ENCODE measurements around the gene OR10A6. TPM values are rescaled to one million over a fixed set of nuclear protein-coding genes. Genes with fewer than 3 reads are reported as not detected.

The OR10A6 gene
- polyA plus RNA-seq, 1 donor from 2014 or later: not detected

DNA sequence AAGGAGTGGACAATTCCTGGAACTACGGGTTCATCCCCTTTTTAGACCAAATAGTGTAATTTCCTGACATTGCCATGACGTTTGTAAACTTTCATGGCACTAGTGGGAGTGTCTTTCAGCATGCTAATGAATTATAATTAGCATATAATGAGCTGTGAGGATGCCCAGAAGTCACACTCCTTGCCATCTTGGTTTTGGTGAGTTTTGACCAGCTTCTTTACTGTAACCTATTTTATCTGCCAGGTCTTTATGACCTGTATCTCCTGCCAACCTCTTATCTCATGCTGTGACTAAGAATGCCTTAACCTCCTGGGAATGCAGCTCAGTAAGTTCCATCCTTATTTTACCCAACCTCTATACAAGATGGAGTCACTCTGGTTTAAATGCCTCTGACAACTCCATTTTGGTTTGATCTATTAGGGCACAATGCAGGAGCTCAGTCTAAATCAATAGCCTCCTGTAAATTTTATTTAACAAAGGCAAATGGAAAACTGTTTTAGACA, 20.7 kb downstream of the OR10A6 start:
- TF ChIP-seq MXI1 (conservative IDR thresholded peaks at IDR 0.05; ENCODE audit: poor library complexity, severe bottlenecking) (no peak), EP300 (conservative IDR thresholded peaks at IDR 0.05; ENCODE audit: poor library complexity, severe bottlenecking) (no peak), EZH2 (IDR thresholded peaks at IDR 0.05; ENCODE audit: borderline replicate concordance, insufficient read depth, low read length, poor library complexity, severe bottlenecking) (no peak), SMC3 (conservative IDR thresholded peaks at IDR 0.05; ENCODE audit: poor library complexity) (no peak), POLR2AphosphoS5 (IDR thresholded peaks at IDR 0.05) (no peak), TAF1 (IDR thresholded peaks at IDR 0.05; ENCODE audit: low read depth) (no peak), RAD21 (conservative IDR thresholded peaks at IDR 0.05) (no peak)
- TF ChIP-seq, protein P1, sequence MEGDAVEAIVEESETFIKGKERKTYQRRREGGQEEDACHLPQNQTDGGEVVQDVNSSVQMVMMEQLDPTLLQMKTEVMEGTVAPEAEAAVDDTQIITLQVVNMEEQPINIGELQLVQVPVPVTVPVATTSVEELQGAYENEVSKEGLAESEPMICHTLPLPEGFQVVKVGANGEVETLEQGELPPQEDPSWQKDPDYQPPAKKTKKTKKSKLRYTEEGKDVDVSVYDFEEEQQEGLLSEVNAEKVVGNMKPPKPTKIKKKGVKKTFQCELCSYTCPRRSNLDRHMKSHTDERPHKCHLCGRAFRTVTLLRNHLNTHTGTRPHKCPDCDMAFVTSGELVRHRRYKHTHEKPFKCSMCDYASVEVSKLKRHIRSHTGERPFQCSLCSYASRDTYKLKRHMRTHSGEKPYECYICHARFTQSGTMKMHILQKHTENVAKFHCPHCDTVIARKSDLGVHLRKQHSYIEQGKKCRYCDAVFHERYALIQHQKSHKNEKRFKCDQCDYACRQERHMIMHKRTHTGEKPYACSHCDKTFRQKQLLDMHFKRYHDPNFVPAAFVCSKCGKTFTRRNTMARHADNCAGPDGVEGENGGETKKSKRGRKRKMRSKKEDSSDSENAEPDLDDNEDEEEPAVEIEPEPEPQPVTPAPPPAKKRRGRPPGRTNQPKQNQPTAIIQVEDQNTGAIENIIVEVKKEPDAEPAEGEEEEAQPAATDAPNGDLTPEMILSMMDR (IDR thresholded peaks at IDR 0.05; ENCODE audit: poor library complexity, severe bottlenecking): no peak
- TF ChIP-seq, protein P2, sequence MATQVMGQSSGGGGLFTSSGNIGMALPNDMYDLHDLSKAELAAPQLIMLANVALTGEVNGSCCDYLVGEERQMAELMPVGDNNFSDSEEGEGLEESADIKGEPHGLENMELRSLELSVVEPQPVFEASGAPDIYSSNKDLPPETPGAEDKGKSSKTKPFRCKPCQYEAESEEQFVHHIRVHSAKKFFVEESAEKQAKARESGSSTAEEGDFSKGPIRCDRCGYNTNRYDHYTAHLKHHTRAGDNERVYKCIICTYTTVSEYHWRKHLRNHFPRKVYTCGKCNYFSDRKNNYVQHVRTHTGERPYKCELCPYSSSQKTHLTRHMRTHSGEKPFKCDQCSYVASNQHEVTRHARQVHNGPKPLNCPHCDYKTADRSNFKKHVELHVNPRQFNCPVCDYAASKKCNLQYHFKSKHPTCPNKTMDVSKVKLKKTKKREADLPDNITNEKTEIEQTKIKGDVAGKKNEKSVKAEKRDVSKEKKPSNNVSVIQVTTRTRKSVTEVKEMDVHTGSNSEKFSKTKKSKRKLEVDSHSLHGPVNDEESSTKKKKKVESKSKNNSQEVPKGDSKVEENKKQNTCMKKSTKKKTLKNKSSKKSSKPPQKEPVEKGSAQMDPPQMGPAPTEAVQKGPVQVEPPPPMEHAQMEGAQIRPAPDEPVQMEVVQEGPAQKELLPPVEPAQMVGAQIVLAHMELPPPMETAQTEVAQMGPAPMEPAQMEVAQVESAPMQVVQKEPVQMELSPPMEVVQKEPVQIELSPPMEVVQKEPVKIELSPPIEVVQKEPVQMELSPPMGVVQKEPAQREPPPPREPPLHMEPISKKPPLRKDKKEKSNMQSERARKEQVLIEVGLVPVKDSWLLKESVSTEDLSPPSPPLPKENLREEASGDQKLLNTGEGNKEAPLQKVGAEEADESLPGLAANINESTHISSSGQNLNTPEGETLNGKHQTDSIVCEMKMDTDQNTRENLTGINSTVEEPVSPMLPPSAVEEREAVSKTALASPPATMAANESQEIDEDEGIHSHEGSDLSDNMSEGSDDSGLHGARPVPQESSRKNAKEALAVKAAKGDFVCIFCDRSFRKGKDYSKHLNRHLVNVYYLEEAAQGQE (IDR thresholded peaks at IDR 0.05; ENCODE audit: borderline replicate concordance): no peak
- H3K4me2 ChIP-seq (ENCODE audit: low read length): no peak overlapping the region

DNA sequence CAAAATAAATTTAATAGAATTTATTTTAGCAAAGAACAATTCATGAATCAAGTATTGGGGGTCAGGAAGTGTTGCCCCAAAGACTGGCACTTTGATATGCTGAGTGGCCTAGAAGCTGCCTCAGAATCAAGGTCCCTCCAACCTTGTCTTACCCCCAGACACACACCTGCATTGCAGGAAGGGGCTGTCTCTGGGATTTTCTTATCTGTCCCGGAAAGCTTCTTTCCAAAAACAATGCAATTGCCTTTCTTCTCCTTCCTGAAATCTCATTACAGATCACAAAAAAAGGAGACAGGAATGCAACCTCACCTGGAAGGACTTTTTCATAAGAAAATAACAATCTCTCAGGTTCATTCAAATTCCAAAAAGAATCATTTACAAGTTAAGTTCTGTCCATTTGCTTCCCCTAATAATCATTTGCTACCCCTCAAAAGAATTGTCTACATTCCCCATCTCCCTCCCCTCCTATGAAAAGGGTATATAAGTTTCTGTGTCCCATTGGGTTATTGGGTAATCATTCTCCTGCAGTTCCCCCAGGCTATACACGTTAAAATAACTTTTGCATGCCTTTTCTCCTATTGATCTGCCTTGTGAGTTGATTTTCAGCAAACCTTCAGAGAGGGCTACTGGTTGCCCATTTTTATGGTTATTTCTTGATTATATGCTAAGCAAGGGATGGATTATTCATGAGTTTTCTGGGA, 21.3 kb downstream of the OR10A6 start:
- H4K20me1 ChIP-seq (ENCODE audit: insufficient read depth): no peaks in the 10 kb centered on the region
- H3K9ac ChIP-seq (ENCODE audit: low read length): no peak overlapping the region
- H3K9me3 ChIP-seq (ENCODE audit: low read length): no peaks in the 10 kb centered on the region
- H3F3A ChIP-seq (ENCODE audit: insufficient read depth, low read length, poor library complexity, severe bottlenecking): no peaks in the 10 kb centered on the region
- no peak overlapping the region for H3K27ac ChIP-seq (ENCODE audit: low read length)
- no peak overlapping the region for H3K4me2 ChIP-seq (ENCODE audit: low read length)
- H3K9me2 ChIP-seq (ENCODE audit: insufficient read depth, low read length): no peaks in the 10 kb centered on the region
- no peak overlapping the region for H2AFZ ChIP-seq (ENCODE audit: low read depth, low read length)
- no peak overlapping the region for H3K4me3 ChIP-seq (ENCODE audit: low read length)
- H3K79me2 ChIP-seq (replicated peaks; ENCODE audit: insufficient read depth, low read length): no peaks in the 10 kb centered on the region
- H3K36me3 ChIP-seq (ENCODE audit: insufficient read depth, low read length): no peaks in the 10 kb centered on the region
- no peaks in the 10 kb centered on the region for H3K27me3 ChIP-seq (ENCODE audit: insufficient read depth, low read depth, low read length)
- TF ChIP-seq, protein P2 (IDR thresholded peaks at IDR 0.05; ENCODE audit: borderline replicate concordance): no peak
- no peak for TF ChIP-seq TAF1 (IDR thresholded peaks at IDR 0.05; ENCODE audit: low read depth)
- TF ChIP-seq, protein P1 (IDR thresholded peaks at IDR 0.05; ENCODE audit: poor library complexity, severe bottlenecking): no peak
- no peak for TF ChIP-seq MXI1 (conservative IDR thresholded peaks at IDR 0.05; ENCODE audit: poor library complexity, severe bottlenecking)
- no peak for TF ChIP-seq EZH2 (IDR thresholded peaks at IDR 0.05; ENCODE audit: borderline replicate concordance, insufficient read depth, low read length, poor library complexity, severe bottlenecking)
- TF ChIP-seq EP300 (conservative IDR thresholded peaks at IDR 0.05; ENCODE audit: poor library complexity, severe bottlenecking): no peak
- no peak for TF ChIP-seq POLR2AphosphoS5 (IDR thresholded peaks at IDR 0.05)

More for the DNA sequence above, 20.7 kb downstream of the OR10A6 start:
- H3K27me3 ChIP-seq (ENCODE audit: insufficient read depth, low read depth, low read length): no peaks in the 10 kb centered on the region
- H3K9ac ChIP-seq (ENCODE audit: low read length): no peak overlapping the region
- no peak overlapping the region for H2AFZ ChIP-seq (ENCODE audit: low read depth, low read length)
- no peaks in the 10 kb centered on the region for H3K36me3 ChIP-seq (ENCODE audit: insufficient read depth, low read length)
- no peaks in the 10 kb centered on the region for H3K9me3 ChIP-seq (ENCODE audit: low read length)
- H3K4me3 ChIP-seq (ENCODE audit: low read length): no peak overlapping the region
- H4K20me1 ChIP-seq (ENCODE audit: insufficient read depth): no peaks in the 10 kb centered on the region
- no peaks in the 10 kb centered on the region for H3F3A ChIP-seq (ENCODE audit: insufficient read depth, low read length, poor library complexity, severe bottlenecking)
- no peak overlapping the region for H3K27ac ChIP-seq (ENCODE audit: low read length)
- H3K9me2 ChIP-seq (ENCODE audit: insufficient read depth, low read length): no peaks in the 10 kb centered on the region
- no peaks in the 10 kb centered on the region for H3K79me2 ChIP-seq (replicated peaks; ENCODE audit: insufficient read depth, low read length)

All from neural cell (in vitro differentiated cells).